Measurements from ENCODE around the gene CAV1.

Gene CAV1

GRCh38 chr7:116554436-116554835 is 29.6 kb downstream of the CAV1 start:
- no peak overlapping the region for H2BK15ac ChIP-seq (ENCODE audit: low read length)
- H3K18ac ChIP-seq (ENCODE audit: low read length): no peak overlapping the region
- no peak overlapping the region for H3K27ac ChIP-seq (replicated peaks; ENCODE audit: low read length)
- H3K79me1 ChIP-seq (ENCODE audit: low read depth, low read length): no peaks in the 10 kb centered on the region
- no peak overlapping the region for H4K91ac ChIP-seq (ENCODE audit: low read depth, low read length, poor library complexity)
- H3K4ac ChIP-seq (ENCODE audit: low read length): no peak overlapping the region
- no peak overlapping the region for H2BK12ac ChIP-seq (ENCODE audit: low read length)
- no peaks in the 10 kb centered on the region for H3K27me3 ChIP-seq (ENCODE audit: control insufficient read depth in 3 of 3, insufficient read depth in 3 of 3, low read depth in 1 of 3, low read length in 3 of 3)
- H2AFZ ChIP-seq (ENCODE audit: low read length): no peak overlapping the region
- no peak overlapping the region for H2AK5ac ChIP-seq (ENCODE audit: low read depth, low read length)
- no peaks in the 10 kb centered on the region for H3K9me3 ChIP-seq (replicated peaks in 1 of 2; ENCODE audit: control insufficient read depth in 2 of 2, insufficient read depth in 1 of 2, low read depth in 1 of 2, low read length in 2 of 2)
- no peak overlapping the region for H2BK120ac ChIP-seq (ENCODE audit: low read depth, low read length)
- H2BK5ac ChIP-seq (ENCODE audit: low read length): no peak overlapping the region
- H3K23ac ChIP-seq (ENCODE audit: low read depth, low read length, poor library complexity): no peak overlapping the region
- H3K4me2 ChIP-seq (ENCODE audit: insufficient read depth, low read length, poor library complexity, severe bottlenecking): no peak overlapping the region
- no peaks in the 10 kb centered on the region for H3K4me1 ChIP-seq (ENCODE audit: control insufficient read depth in 2 of 2, insufficient read depth in 1 of 2, low read depth in 1 of 2, low read length in 2 of 2)
- no peak overlapping the region for H3K4me3 ChIP-seq (ENCODE audit: low read length in 2 of 2)
- H4K8ac ChIP-seq (ENCODE audit: low read depth, low read length): no peak overlapping the region
- H3K9ac ChIP-seq (ENCODE audit: low read depth, low read length, poor library complexity): no peak overlapping the region
- H3K36me3 ChIP-seq (replicated peaks in 1 of 2; ENCODE audit: control insufficient read depth in 2 of 2, insufficient read depth in 2 of 2, low read length in 2 of 2): no peaks in the 10 kb centered on the region
- no peak overlapping the region for H3K14ac ChIP-seq (ENCODE audit: low read length)
- DNase-seq (ENCODE audit: low spot score): no peak

- no peak for DNase-seq (ENCODE audit: low spot score)
- H3K4me2 ChIP-seq (ENCODE audit: insufficient read depth, low read length, poor library complexity, severe bottlenecking): no peak overlapping the region
- WGBS, 2 donors (ENCODE audit: extremely low coverage in 2 of 2, insufficient read length in 2 of 2, insufficient replicate concordance in 1 of 2): no CpG with 5 or more reads among the region's 4 CpGs
These were observed 30.1 kb downstream of the CAV1 start for GRCh38 chr7:116554911-116555310.

GRCh38 chr7:116557066-116557585 is 32.3 kb downstream of the CAV1 start:
- H3K4me1 ChIP-seq (ENCODE audit: control insufficient read depth in 2 of 2, insufficient read depth in 1 of 2, low read depth in 1 of 2, low read length in 2 of 2): peaks cover 3 to 5% of the 10 kb centered on the region in 2 donors
- H2AK5ac ChIP-seq (ENCODE audit: low read depth, low read length): no peak overlapping the region
- no peak for DNase-seq (ENCODE audit: low spot score)

More at GRCh38 chr7:116554911-116555310, 30.1 kb downstream of the CAV1 start:
- Histone ChIP-seq H3K9ac (ENCODE audit: low read depth, low read length, poor library complexity) (no peak overlapping the region), H4K91ac (ENCODE audit: low read depth, low read length, poor library complexity) (no peak overlapping the region), H3K23ac (ENCODE audit: low read depth, low read length, poor library complexity) (no peak overlapping the region), H3K27me3 (ENCODE audit: control insufficient read depth in 3 of 3, insufficient read depth in 3 of 3, low read depth in 1 of 3, low read length in 3 of 3) (no peaks in the 10 kb centered on the region), H2BK5ac (ENCODE audit: low read length) (no peak overlapping the region), H3K18ac (ENCODE audit: low read length) (no peak overlapping the region), H2BK120ac (ENCODE audit: low read depth, low read length) (no peak overlapping the region), H3K4ac (ENCODE audit: low read length) (no peak overlapping the region), H2BK12ac (ENCODE audit: low read length) (no peak overlapping the region), H3K36me3 (replicated peaks in 1 of 2; ENCODE audit: control insufficient read depth in 2 of 2, insufficient read depth in 2 of 2, low read length in 2 of 2) (no peaks in the 10 kb centered on the region), H3K14ac (ENCODE audit: low read length) (no peak overlapping the region), H2AFZ (ENCODE audit: low read length) (no peak overlapping the region), H4K8ac (ENCODE audit: low read depth, low read length) (no peak overlapping the region), H3K79me1 (ENCODE audit: low read depth, low read length) (no peaks in the 10 kb centered on the region), H3K9me3 (replicated peaks in 1 of 2; ENCODE audit: control insufficient read depth in 2 of 2, insufficient read depth in 1 of 2, low read depth in 1 of 2, low read length in 2 of 2) (no peaks in the 10 kb centered on the region), H3K4me1 (ENCODE audit: control insufficient read depth in 2 of 2, insufficient read depth in 1 of 2, low read depth in 1 of 2, low read length in 2 of 2) (peaks cover 0 to 2% of the 10 kb centered on the region in 2 donors), H3K27ac (replicated peaks; ENCODE audit: low read length) (no peak overlapping the region), H2AK5ac (ENCODE audit: low read depth, low read length) (no peak overlapping the region), H2BK15ac (ENCODE audit: low read length) (no peak overlapping the region), H3K4me3 (ENCODE audit: low read length in 2 of 2) (no peak overlapping the region)

GRCh38 chr7:116557901-116558300 is 33.1 kb downstream of the CAV1 start:
- no peak overlapping the region for H3K27ac ChIP-seq (replicated peaks; ENCODE audit: low read length)
- H3K18ac ChIP-seq (ENCODE audit: low read length): no peak overlapping the region
- no peak overlapping the region for H2BK12ac ChIP-seq (ENCODE audit: low read length)
- H3K79me1 ChIP-seq (ENCODE audit: low read depth, low read length): no peaks in the 10 kb centered on the region
- no peak overlapping the region for H3K4ac ChIP-seq (ENCODE audit: low read length)
- H4K91ac ChIP-seq (ENCODE audit: low read depth, low read length, poor library complexity): no peak overlapping the region
- H2AK5ac ChIP-seq (ENCODE audit: low read depth, low read length): no peak overlapping the region
- no peak overlapping the region for H3K23ac ChIP-seq (ENCODE audit: low read depth, low read length, poor library complexity)
- no CpG with 5 or more reads among the region's 4 CpGs for WGBS, 2 donors (ENCODE audit: extremely low coverage in 2 of 2, insufficient read length in 2 of 2, insufficient replicate concordance in 1 of 2)
- no peak overlapping the region for H3K14ac ChIP-seq (ENCODE audit: low read length)
- peaks cover 3 to 5% of the 10 kb centered on the region in 2 donors for H3K4me1 ChIP-seq (ENCODE audit: control insufficient read depth in 2 of 2, insufficient read depth in 1 of 2, low read depth in 1 of 2, low read length in 2 of 2)
- no peak overlapping the region for H2BK5ac ChIP-seq (ENCODE audit: low read length)
- H3K9ac ChIP-seq (ENCODE audit: low read depth, low read length, poor library complexity): no peak overlapping the region
- DNase-seq (ENCODE audit: low spot score): no peak
- no peak overlapping the region for H2BK120ac ChIP-seq (ENCODE audit: low read depth, low read length)
- H4K8ac ChIP-seq (ENCODE audit: low read depth, low read length): no peak overlapping the region
- H3K27me3 ChIP-seq (ENCODE audit: control insufficient read depth in 3 of 3, insufficient read depth in 3 of 3, low read depth in 1 of 3, low read length in 3 of 3): no peaks in the 10 kb centered on the region
- no peak overlapping the region for H2BK15ac ChIP-seq (ENCODE audit: low read length)
- H3K4me2 ChIP-seq (ENCODE audit: insufficient read depth, low read length, poor library complexity, severe bottlenecking): no peak overlapping the region
- no peaks in the 10 kb centered on the region for H3K36me3 ChIP-seq (replicated peaks in 1 of 2; ENCODE audit: control insufficient read depth in 2 of 2, insufficient read depth in 2 of 2, low read length in 2 of 2)
- H3K4me3 ChIP-seq (ENCODE audit: low read length in 2 of 2): no peak overlapping the region
- H2AFZ ChIP-seq (ENCODE audit: low read length): no peak overlapping the region
- no peaks in the 10 kb centered on the region for H3K9me3 ChIP-seq (replicated peaks in 1 of 2; ENCODE audit: control insufficient read depth in 2 of 2, insufficient read depth in 1 of 2, low read depth in 1 of 2, low read length in 2 of 2)

More at GRCh38 chr7:116557066-116557585, 32.3 kb downstream of the CAV1 start:
- H4K91ac ChIP-seq (ENCODE audit: low read depth, low read length, poor library complexity): no peak overlapping the region
- no peaks in the 10 kb centered on the region for H3K36me3 ChIP-seq (replicated peaks in 1 of 2; ENCODE audit: control insufficient read depth in 2 of 2, insufficient read depth in 2 of 2, low read length in 2 of 2)
- no peak overlapping the region for H3K27ac ChIP-seq (replicated peaks; ENCODE audit: low read length)
- H3K4ac ChIP-seq (ENCODE audit: low read length): no peak overlapping the region
- H3K4me3 ChIP-seq (ENCODE audit: low read length in 2 of 2): no peak overlapping the region
- no peak overlapping the region for H3K9ac ChIP-seq (ENCODE audit: low read depth, low read length, poor library complexity)
- no peaks in the 10 kb centered on the region for H3K79me1 ChIP-seq (ENCODE audit: low read depth, low read length)
- H2BK15ac ChIP-seq (ENCODE audit: low read length): no peak overlapping the region
- no peaks in the 10 kb centered on the region for H3K27me3 ChIP-seq (ENCODE audit: control insufficient read depth in 3 of 3, insufficient read depth in 3 of 3, low read depth in 1 of 3, low read length in 3 of 3)
- H3K9me3 ChIP-seq (replicated peaks in 1 of 2; ENCODE audit: control insufficient read depth in 2 of 2, insufficient read depth in 1 of 2, low read depth in 1 of 2, low read length in 2 of 2): no peaks in the 10 kb centered on the region
- H2BK12ac ChIP-seq (ENCODE audit: low read length): no peak overlapping the region
- WGBS, 2 donors (ENCODE audit: extremely low coverage in 2 of 2, insufficient read length in 2 of 2, insufficient replicate concordance in 1 of 2): no CpG with 5 or more reads among the region's 3 CpGs
- no peak overlapping the region for H3K14ac ChIP-seq (ENCODE audit: low read length)
- no peak overlapping the region for H2AFZ ChIP-seq (ENCODE audit: low read length)
- H3K18ac ChIP-seq (ENCODE audit: low read length): no peak overlapping the region
- H2BK5ac ChIP-seq (ENCODE audit: low read length): no peak overlapping the region
- H4K8ac ChIP-seq (ENCODE audit: low read depth, low read length): no peak overlapping the region
- no peak overlapping the region for H2BK120ac ChIP-seq (ENCODE audit: low read depth, low read length)
- H3K23ac ChIP-seq (ENCODE audit: low read depth, low read length, poor library complexity): no peak overlapping the region
- H3K4me2 ChIP-seq (ENCODE audit: insufficient read depth, low read length, poor library complexity, severe bottlenecking): no peak overlapping the region

All from neuronal stem cell (in vitro differentiated cells).